Lower leg skin (tissue), 3 donors: ENCODE measurements around the gene EML2.

ENCODE experiments used
- POLR2A ChIP-seq, 2 donors: fragments of 450-650 bp; IDR thresholded peaks; one replicate each; pipeline ENCODE4 v1.6.1; 2016 to 2017; ENCODE audit warnings: antibody characterized with exemption in 2 of 2, mild to moderate bottlenecking in 1 of 2, moderate library complexity in 1 of 2
- TF ChIP-seq, protein P1 (sequence below), 3 donors: fragments of 450-650 bp; IDR thresholded peaks; one replicate each; pipeline ENCODE4 v1.5.1; 2016; ENCODE audit warnings: antibody characterized with exemption in 3 of 3, mild to moderate bottlenecking in 3 of 3, moderate library complexity in 2 of 3

GRCh38 chr19:45591638-45592005 lies 47.6 kb downstream of the EML2 start:
- TF ChIP-seq, protein P1, sequence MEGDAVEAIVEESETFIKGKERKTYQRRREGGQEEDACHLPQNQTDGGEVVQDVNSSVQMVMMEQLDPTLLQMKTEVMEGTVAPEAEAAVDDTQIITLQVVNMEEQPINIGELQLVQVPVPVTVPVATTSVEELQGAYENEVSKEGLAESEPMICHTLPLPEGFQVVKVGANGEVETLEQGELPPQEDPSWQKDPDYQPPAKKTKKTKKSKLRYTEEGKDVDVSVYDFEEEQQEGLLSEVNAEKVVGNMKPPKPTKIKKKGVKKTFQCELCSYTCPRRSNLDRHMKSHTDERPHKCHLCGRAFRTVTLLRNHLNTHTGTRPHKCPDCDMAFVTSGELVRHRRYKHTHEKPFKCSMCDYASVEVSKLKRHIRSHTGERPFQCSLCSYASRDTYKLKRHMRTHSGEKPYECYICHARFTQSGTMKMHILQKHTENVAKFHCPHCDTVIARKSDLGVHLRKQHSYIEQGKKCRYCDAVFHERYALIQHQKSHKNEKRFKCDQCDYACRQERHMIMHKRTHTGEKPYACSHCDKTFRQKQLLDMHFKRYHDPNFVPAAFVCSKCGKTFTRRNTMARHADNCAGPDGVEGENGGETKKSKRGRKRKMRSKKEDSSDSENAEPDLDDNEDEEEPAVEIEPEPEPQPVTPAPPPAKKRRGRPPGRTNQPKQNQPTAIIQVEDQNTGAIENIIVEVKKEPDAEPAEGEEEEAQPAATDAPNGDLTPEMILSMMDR (IDR thresholded peaks at IDR 0.05): no peak
- no peak for TF ChIP-seq POLR2A (IDR thresholded peaks at IDR 0.05)
